GM18498 (cell line): ENCODE data around the gene MRPL46.
"Not testable (repeated sequence)": the region's sequence is repeated elsewhere in the genome, so short reads cannot be mapped to it uniquely, and the experiment has no call there.

Experiments used
- ATAC-seq: cut with Tn5 transposase; IDR thresholded peaks from one replicate; pipeline ENCODE4 v1.9.1; 2021; ENCODE audit warnings: mild to moderate bottlenecking, moderate library complexity; ENCODE audit not compliant: unreplicated experiment

The MRPL46 gene

DNA sequence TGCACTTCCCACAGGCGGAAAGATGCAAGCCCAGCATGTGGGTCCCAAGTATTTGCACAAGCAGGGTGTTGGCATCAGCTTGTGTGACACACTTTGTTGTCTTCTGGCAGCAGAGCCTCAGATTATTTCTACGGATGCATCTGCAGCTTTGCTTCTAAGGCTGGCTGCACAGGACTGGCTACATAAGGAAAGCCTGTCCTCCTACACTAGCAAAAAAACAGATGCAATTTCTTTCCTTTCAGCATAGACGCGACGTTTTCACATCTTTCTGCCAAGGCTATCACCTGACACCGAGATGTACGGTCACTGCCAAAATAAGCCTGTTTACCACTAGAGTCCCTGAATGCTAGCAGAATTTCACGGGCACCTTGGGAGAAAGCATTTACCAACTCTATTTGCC is 13.8 kb upstream of the MRPL46 start:
- no peak for ATAC-seq

DNA sequence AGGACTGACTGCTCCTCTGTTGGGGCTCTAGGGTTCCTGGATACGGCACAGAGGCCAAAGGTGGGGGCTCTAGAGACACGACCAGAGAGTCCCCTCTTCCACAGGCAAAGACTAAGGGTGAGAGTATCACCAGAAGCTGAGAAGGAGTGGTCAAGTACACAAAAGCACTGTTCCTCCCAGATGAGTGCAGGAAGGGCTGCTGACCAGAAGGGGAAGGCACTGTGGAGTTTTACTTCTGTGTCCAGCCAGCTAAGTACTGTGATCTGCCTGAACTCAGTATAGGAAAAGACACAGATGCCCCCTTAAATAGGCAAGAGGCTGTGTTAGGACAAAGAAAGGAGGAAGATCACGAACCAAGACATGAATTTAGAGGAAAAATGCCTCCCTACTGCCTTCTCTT is 12.0 kb upstream of the MRPL46 start:
- ATAC-seq, result no peak

DNA sequence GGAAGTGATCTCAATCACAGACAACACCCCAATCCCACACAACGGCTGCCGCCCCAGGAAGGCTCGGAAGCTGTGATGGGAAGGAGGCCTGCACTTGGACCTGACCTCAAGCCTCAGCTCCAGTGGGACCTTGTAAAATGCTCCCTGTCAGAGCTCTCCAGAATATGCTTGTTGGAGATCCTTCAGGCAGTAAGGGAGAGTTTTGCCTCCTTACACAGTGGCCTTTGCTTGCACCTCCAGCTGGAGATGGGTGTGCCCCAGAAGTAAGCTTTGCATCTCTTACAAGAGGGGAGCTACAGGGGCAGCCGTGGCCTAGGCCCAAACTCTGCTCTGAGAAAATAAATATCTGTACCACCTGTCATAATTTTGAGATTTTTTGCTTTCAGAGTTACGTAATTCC is 10.7 kb upstream of the MRPL46 start:
- ATAC-seq, result no peak

DNA sequence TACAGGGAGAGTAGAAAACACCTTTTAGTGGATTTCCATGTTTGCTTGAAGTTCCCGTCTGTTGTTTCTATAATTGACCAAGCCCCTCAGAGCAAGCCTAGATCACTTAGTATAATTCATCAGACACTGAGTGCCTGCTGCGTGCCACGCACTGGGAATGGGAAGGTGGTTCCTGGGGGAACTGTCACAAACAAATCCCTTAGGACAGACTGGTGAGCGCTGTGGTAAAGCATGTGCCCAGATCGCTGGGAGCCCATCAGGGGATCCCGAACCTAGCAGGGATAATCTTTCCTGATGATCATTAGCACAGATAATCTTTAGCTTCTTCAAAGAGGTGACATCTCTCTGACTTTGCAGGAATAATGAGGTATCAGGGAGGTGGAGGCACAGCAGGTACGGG is 9.9 kb upstream of the MRPL46 start:
- ATAC-seq, result no peak

DNA sequence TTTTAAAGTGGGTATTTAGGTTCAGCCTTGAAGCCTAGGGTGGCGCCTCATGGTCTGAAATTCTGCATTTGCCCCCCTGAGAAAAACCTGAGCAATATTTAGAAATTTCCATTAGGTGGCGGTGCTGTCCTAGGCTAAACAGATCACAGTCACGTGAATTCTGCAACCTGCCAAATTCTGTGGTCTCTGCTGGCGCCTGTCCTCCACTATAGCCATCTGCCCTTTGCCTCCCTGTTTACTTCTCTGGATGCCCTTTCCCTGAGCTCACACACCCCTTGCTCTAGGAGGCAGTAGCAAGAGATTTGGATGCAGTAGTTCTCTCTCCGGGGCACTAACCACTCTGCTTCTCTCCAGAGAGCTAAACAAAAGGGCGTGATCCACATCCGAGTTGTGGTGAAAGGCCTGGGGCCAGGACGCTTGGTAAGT is 9.5 kb upstream of the MRPL46 start:
- peak; percentile 49 for ATAC-seq

DNA sequence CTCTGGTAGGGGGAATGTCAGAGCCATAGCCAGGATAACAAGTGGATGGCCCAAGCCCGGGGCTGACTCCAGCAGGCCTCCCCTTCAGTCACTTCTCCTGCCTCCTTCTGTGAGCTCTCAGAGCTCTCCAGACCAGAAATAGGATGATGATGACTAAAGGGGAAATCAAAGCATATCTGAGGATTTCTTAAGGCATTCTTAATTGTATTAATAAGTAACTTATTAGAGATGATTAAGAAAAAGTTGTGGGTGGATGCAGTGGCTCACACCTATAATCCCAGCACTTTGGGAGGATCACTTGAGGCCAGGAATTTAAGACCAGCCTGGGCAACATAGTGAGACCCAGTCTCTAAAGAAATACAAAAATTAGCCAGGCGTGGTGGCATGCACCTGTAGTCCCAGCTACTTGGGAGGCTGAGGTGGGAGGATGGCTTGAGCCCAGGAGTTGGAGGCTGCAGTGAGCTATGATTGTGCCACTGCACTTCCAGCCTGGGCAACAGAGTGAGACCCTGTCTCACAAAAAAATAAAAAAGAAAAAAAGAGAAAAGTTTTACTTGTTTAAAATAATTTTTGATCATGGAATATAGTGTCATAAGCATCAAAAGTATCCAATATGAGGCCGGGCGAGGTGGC is 6.6 kb upstream of the MRPL46 start:
- not testable (repeated sequence) for ATAC-seq

DNA sequence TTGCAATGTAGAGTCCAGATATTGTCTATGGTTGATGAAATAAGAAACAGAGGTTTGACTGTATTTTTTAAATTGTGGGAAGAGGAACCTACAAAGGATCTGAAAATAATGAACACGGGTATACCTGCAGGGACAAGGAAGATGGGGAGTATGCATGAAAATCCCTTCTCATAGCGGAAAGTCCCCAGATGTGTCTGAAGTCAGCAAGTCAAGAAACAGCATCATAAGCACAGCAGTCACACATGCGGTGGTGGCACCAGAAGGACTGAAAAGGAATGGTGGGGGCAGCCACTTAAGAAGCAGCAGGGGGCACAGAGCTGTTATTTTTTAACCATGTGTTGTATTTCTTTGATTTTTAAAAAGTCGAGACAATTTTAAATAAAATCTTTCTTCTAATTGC is 5.0 kb upstream of the MRPL46 start:
- no peak for ATAC-seq

DNA sequence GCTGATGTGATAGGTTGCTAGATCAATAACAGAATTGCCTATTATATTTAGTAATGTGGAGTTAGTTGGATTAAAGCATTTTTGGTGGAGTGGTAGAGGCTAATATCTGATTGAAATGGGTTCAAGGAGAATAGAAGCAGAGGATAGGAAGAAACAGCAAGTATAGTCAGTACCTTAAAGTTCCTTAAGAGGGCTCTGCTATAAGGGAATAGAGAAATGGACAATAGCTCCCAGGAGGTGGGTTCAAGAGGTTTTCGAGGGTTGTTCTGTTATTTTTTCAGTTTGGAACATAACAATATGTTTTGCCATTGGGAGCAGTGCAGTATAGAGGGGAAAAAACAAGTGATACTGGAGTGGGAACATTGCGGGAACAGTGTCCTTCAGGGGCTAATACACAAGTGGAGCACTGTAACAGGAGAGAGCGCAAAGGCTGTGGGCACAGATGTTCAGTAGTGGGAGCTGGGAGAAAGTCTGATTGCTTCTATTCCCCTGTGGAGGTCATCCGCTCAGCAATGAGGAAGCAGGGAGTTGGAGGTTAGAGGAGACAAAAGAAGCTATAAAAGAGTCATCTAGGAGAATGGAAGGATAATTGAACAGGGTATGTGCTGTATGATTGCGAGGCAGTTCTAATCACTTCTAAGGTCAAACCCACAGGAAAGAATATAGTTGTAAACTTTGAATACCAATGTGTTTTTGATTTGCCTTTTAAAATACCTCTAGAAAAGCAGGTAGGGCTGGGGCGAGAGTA is 3.6 kb upstream of the MRPL46 start:
- ATAC-seq, result no peak

DNA sequence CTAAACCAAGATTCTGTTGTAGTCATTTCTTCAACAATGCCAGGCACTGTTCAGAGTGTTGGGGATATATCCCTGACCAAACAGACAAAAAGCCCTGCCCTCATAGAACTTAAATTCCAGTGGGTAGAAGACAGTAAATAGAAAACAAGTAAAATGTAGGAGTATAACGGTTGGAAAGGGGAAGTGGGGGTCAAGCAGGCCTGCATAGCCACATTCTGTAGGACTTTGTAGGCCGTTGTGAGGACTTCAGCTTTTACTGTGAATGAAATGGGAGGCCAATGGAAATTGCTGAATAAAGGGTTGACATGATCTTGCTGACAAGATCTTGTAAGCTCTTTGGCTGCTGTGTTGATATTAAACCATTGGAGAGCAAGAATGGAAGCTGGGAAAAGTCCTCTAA is 2.1 kb upstream of the MRPL46 start:
- no peak for ATAC-seq

DNA sequence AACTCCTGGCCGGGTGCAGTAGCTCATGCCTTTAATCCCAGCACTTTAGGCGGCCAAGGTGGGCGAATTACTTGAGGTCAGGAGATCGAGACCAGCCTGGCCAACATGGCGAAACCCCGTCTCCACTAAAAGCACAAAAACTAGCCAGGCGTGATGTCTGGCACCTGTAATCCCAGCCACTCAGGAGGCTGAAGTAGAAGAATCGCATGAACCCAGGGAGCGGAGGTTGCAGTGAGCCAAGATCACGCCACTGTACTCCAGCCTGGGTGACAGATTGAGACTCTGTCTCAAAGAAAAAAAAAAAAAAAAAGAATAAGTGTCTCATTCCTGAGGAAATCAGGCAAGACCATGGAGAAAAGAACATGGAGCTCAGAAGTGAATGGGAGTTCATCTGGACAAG is 1.5 kb upstream of the MRPL46 start:
- not testable (repeated sequence) for ATAC-seq

DNA sequence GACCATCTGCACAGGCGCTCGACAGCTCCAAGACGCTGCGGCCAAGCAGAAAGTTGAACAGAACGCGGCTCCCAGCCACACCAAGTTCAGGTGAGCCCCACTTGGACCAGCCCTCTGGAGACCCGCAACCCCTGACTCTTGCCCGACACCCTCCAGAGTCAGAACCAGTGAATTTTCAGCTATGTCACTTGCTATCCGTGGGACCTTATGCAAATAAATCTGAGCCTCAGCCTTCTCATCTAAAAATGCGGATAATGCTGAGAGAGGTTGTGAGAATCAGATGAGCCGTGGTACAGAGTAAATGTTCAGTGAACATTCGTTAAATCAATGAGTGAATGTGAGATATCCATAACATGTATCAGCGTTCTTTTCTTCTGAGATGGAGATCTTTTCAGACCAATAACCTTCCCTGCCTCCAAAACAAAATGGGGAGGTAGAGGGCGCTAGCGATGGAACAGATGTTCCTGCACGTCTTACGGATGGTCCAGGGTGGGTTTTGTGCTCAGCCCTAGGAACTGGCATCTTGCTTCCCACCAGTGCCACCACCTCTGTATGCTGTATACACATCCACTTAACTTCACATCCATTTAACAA is 844 bp upstream of the MRPL46 start:
- no peak for ATAC-seq

DNA sequence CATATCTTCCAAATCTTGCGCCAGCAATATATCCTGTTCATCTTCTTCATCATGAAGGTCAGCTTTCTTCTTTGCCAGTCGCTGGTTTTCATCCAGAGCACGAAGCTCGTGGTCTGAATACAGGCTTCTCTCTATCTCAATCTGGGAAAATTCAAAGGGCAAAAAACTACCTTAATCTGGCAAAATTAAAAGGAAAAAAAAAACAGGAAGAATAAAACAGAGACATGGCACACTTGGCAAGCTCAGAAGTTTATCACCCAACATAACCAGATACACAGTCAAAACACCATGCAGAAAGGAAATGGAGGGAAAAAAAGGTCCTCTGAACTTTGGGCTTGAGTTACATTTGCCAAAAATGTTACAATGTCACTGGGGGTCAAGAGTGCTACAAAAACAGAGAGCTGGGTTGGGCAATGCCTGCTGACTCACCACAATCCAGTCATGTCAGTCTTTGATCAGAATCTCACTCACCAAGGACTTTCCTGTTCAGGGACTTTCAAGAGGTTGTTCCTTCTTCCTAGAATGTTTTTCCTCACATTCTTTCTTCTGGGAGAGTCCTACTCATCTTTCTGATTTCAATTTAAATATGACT is 1.5 kb downstream of the MRPL46 start:
- no peak for ATAC-seq

DNA sequence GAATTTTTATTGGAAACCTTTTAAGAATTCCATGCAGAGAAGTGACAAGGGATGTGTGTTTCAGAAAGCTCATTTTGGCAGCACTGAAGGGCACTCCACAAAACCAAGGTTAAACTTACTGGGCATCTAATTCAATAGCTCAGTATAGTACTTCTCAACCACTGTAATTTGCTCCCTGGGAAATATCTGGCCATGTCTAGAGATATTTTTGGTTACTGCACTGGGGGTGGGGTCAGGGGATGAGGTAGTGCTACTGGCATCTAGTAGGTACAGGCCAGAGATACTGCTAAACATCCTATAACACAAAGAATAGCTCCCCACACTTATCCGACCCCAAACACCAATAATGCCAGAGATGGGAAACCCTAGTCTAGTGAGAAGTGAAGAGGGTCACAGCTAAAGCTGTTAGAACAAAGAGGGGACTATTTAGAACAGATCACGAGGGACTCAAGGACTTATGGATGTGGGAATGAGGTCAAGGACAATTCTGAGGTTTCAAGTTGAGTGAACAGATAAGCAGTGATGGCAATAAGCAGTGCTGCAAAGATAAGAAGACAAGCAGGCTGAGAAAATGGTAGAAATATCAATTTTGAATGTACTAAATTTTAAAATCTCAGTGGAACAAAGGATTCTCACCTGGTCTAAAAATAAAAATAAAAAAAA is 3.2 kb downstream of the MRPL46 start:
- ATAC-seq, result no peak

DNA sequence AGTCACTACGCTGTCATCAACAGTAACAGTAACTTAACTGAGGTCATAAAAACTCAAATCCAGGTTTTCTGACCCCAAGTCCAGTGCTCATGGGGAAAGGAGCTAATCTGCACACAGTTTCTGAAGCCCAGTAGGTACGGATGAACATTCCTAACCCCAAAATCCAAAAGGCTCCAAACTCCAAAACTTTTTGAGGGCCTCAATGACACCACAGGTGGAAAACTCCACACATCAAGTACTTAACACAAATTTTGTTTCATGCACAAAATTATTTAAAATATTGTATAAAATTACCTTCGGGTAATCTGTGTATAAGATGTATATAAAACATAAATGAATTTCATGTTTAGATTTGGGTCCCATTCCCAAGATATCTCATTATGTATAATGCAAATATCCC is 10.5 kb downstream of the MRPL46 start:
- no peak for ATAC-seq

DNA sequence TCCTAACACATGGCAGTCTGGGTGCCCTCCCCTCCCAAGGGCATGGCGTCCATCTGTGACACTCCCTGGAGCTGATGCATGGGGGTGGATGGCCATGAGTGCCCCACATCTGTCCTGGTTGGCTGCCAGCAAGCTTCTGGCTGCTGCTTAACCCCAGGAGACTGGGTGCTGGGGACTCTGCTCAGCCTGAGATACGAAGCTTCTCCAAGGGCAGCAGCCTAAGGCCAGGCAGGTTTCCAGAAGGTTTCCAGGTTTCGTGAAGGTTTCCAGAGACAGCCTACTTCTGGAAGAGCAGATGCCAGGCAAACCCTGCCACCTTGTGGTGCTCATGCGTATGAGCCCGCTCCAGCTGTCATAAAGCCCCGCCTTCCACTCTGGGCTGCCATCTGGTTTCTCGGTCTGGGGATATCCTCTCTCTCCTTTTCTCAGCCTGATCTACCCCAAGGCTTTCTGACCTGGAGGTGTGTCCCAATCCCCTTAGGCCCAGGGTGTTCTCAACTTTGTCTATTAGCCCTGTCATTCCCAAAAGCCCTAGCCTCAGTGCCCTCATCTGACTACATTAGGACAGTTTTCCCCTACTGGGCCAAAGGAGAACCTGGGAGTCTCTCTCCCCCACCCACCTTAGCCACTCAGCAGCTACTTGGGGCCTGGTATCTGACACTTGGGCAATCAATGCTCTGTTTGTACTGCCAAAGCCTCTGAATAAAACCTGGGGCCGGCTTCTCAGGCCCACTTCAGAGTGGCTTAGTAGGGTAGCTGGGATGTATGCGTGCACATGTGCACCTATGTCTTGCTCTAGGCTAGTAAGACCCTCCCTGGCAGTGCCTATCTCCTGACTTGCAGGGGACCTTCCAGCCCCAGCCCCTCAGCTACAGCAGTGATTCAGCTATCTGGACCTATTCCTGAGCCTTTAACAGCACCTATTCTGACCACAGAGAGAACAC is 12.0 kb downstream of the MRPL46 start:
- peak; percentile 93 for ATAC-seq

DNA sequence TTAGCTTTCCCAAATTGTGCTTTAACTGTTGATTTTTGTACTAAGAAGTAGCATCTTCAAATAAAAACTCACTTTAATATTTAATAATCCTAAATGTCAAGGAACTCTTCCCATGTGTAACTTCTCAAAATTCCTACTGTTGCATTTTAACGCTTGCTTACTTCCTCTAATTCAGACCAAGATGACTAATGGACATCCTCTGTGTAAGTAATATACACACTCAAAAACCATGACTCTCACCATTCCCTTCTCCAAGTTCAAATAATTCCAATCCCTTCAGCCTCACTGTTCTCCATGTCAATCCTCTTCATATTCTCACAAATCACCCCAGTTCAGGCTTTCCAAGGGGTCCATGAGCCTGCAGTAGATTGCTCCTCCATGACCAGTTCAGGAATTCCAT is 13.0 kb downstream of the MRPL46 start:
- no peak for ATAC-seq

DNA sequence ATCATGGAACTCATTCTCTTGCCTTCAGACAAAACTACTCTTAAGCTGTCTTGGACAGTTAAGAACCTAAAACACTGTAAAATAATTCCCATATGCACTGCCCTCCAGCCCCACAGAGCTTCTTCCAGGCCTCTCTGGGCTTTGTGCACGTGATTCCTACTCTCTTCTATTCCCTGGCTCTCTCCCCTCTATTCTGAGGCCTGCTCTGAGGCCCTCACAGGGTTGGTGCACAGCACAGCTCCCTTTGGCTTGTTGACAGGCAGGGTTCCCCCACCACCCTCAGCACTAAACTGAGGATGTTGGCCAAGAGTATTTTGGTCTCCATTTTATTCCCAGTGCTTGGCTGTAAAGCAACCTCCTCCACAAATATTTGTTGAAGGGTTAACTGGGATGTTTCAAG is 13.5 kb downstream of the MRPL46 start:
- ATAC-seq, result no peak

DNA sequence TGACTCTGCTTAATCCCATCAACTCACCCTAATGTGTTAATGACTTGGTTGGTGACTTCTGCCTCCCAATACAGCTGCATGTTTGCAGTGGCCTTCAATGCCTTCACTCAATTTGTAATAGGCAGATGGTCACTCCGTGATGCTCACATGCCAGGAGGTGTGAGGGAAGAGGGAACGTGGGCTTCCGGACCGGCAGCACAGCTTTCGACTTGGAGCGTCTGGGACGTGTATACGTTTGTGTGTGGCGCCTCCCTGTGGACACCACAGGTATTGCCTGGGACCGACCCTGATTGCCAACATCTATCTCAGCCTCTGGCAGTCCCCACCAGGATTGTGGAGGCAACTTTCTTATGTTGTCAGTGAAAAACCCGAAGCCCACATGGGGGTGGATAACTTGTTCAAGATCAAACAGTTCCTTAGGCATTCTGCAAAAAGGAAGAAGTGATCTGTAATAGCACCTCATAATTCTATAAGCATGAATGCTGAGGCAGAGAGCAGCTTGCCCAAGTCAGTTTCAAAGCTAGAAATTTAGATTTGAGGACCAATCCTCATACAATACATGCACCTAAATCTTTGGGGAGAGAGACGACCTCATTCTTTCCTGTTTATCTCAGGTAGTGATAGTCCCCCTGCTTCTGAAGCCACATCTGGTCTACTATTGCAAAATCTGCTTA is 16.9 kb downstream of the MRPL46 start:
- no peak for ATAC-seq

DNA sequence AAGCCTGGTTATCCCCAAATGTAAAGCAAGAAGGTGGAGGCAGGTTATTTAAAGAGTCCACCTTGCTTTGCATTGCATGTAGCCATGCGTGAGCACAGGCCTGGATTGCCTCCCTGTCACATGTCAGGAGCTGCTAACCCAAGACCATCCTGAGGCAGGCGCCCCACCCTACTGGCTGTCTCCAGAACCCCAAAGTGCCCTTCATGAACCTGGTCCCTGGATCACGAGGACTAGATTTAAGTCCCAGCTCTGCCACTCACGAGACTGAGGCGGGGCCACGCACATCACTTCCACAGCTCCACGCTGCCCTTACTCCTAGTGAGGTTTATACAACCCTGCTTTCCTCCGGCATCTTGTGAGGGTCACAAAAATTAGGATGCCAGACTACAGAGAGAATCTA is 17.6 kb downstream of the MRPL46 start:
- no peak for ATAC-seq

DNA sequence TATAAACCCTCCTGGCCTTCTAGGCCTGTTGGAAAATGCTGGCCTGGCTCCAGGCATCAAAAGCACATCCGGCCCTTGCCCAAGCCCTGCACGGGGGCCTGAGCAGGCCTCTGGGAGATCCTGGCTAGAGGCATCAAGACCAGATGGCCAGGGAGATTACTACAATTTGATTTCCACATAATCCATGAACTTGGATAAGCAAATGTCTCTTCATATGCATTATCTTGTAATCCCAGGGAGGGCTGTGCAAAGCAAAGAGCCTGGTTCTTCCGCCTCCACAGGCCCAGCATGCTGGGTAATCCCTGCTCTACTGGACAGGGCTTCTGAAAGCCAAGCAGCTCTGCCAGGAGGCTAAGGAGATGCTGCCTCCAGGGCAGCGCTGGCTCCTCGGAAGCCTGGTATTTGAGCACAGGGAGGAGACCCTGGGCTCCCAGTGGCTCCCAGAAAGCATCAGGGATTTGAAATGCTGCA is 18.2 kb downstream of the MRPL46 start:
- no peak for ATAC-seq
